ENCODE results near the gene PTOV1. TPM values are rescaled to one million over a fixed set of nuclear protein-coding genes. Genes with fewer than 3 reads are reported as not detected.

Gene PTOV1
- total and polyA plus RNA-seq, 2 of the 13 experiments (the other 11 are each of a cell fraction or from before 2014, with no cell fraction given): 63.5 to 68.5 TPM

DNA sequence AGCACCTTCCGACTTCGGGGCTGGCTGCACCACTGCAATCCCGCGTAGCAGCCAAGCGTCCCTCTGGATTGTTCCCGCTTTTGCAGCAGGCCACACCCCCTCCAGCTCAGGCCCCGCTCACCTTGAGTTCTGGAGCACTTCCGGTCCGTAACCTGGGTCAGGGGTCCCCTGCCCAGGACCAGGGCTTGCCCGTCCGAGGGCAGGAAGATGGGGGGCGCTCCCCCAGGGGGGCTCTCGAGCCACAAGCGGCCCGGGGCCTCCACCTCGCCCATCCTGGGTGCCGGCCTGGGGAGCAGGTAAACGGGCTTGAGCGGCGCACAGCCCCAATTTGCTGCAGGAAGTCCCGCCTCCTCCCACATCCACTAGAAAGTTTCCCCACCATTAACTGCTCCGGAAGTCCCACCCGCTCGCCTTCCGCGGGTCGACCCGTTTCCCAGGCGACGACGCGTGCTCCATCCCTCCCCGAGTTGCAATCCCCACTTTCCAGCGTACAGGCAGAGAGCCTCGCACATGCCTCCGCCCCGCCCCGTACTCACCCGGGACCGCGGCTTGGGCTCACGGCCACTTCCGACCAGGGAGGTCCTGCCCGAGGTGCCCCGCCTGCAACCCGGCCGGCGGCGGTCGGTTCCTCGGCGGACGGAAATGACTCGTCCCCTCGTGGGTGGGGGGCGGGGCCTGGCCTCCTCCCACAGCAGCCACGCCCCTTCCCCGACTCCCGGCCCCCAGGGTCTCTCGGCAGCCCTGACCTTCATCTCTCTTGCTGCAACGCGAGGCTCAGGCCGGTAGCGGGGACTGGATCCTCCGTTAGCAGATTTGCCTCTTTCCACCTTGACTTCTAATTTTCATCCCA lies 16.2 kb downstream of the PTOV1 start, which contains the start of gene PNKP (continued):
- 0 out of 2 replicates have a peak, but pooled peaks have one; percentile 20 for TF ChIP-seq RELA (CRISPR knock-in tag; IDR thresholded peaks at IDR 0.05)
- no peak for TF ChIP-seq ZNF557 (CRISPR knock-in tag; IDR thresholded peaks at IDR 0.05)
- peak; percentile 42; the same call in 1 of the 2 replicates for TF ChIP-seq MEF2D (CRISPR knock-in tag; IDR thresholded peaks at IDR 0.05)
- no peak for TF ChIP-seq ZNF841 (CRISPR knock-in tag; IDR thresholded peaks at IDR 0.05; ENCODE audit: borderline replicate concordance)
- TF ChIP-seq ZC3H13 (CRISPR knock-in tag; IDR thresholded peaks at IDR 0.05): peak; percentile 92
- peak; percentile 80; the same call in 1 of the 2 replicates for TF ChIP-seq TFDP1 (CRISPR knock-in tag; IDR thresholded peaks at IDR 0.05; ENCODE audit: borderline replicate concordance)
- TF ChIP-seq CHCHD3 (CRISPR knock-in tag; IDR thresholded peaks at IDR 0.05): no peak; the same call in 1 of the 2 replicates
- TF ChIP-seq STAT5B (CRISPR knock-in tag; IDR thresholded peaks at IDR 0.05): no peak
- TF ChIP-seq EEA1 (CRISPR knock-in tag; IDR thresholded peaks at IDR 0.05; ENCODE audit: borderline replicate concordance): peak; percentile 75; the same call in 1 of the 2 replicates
- peak; percentile 73; the same call in 1 of the 2 replicates for TF ChIP-seq ZNF776 (CRISPR knock-in tag; IDR thresholded peaks at IDR 0.05)
- peak; percentile 65; the same call in 1 of the 2 replicates for TF ChIP-seq ZNF160 (CRISPR knock-in tag; IDR thresholded peaks at IDR 0.05)
- TF ChIP-seq GATA4 (IDR thresholded peaks at IDR 0.05; ENCODE audit: borderline replicate concordance, low read depth): no peak; the same call in 1 of the 2 replicates
- TF ChIP-seq, protein P1, sequence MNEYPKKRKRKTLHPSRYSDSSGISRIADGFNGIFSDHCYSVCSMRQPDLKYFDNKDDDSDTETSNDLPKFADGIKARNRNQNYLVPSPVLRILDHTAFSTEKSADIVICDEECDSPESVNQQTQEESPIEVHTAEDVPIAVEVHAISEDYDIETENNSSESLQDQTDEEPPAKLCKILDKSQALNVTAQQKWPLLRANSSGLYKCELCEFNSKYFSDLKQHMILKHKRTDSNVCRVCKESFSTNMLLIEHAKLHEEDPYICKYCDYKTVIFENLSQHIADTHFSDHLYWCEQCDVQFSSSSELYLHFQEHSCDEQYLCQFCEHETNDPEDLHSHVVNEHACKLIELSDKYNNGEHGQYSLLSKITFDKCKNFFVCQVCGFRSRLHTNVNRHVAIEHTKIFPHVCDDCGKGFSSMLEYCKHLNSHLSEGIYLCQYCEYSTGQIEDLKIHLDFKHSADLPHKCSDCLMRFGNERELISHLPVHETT (CRISPR knock-in tag; conservative IDR thresholded peaks at IDR 0.05): peak; percentile 80; the same call in 1 of the 2 replicates
- 0 out of 2 replicates have a peak, but pooled peaks have one; percentile 82 for TF ChIP-seq SMYD3 (CRISPR knock-in tag; IDR thresholded peaks at IDR 0.05)
- 0 out of 2 replicates have a peak, but pooled peaks have one; percentile 14 for TF ChIP-seq ZNF224 (CRISPR knock-in tag; IDR thresholded peaks at IDR 0.05)
- peak; percentile 77 for TF ChIP-seq AGO2 (optimal IDR thresholded peaks at IDR 0.05; ENCODE audit: low read depth, low read length)
- peak; percentile 58; the same call in 1 of the 2 replicates for TF ChIP-seq ZMAT3 (CRISPR knock-in tag; conservative IDR thresholded peaks at IDR 0.05)
- peak; percentile 81 for TF ChIP-seq RFX1 (IDR thresholded peaks at IDR 0.05)
- TF ChIP-seq NFIC (IDR thresholded peaks at IDR 0.05; ENCODE audit: low read length): no peak
- TF ChIP-seq PRDM10 (CRISPR knock-in tag; IDR thresholded peaks at IDR 0.05; ENCODE audit: low read depth): peak; percentile 87; the same call in 1 of the 2 replicates
- TF ChIP-seq ZNF597 (CRISPR knock-in tag; IDR thresholded peaks at IDR 0.05): no peak
- no peak for TF ChIP-seq ATAD3A (CRISPR knock-in tag; IDR thresholded peaks at IDR 0.05)
- no peak for TF ChIP-seq PLRG1 (conservative IDR thresholded peaks at IDR 0.05)

Data from HepG2 (cell line).